Stimulated activated CD8-positive, alpha-beta memory T cell treated with anti-CD3 and anti-CD28 coated beads, Interleukin-12 subunit alpha, Interleukin-12 subunit beta, amount 100 ng/mL, for 24 hours (primary cell): ENCODE results near the gene TTC23L.
"Not testable (repeated sequence)": the region's sequence is repeated elsewhere in the genome, so short reads cannot be mapped to it uniquely, and the experiment has no call there.

ENCODE experiments used
- DNase-seq: peaks from one replicate; pipeline ENCODE4 v3.0.0-alpha.2; 2020; ENCODE audit errors: extremely low read depth

TTC23L gene

DNA sequence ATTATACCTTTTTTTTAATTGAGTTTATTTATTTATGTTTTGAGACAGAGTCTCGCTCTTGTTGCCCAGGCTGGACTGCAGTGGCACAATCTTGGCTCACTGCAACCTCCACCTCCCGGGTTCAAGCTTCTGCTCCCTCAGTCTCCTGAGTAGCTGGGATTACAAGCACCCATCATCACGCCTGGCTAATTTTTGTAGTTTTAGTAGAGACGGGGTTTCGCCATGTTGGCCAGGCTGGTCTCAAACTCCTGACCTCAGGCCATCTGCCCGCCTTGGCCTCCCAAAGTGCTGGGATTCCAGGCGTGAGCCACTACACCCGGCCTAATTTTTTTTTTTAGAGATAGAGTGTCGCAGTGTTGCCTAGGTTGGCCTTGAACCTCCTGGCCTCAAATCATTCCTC, 84.3 kb downstream of the TTC23L start:
- not testable (repeated sequence) for DNase-seq

DNA sequence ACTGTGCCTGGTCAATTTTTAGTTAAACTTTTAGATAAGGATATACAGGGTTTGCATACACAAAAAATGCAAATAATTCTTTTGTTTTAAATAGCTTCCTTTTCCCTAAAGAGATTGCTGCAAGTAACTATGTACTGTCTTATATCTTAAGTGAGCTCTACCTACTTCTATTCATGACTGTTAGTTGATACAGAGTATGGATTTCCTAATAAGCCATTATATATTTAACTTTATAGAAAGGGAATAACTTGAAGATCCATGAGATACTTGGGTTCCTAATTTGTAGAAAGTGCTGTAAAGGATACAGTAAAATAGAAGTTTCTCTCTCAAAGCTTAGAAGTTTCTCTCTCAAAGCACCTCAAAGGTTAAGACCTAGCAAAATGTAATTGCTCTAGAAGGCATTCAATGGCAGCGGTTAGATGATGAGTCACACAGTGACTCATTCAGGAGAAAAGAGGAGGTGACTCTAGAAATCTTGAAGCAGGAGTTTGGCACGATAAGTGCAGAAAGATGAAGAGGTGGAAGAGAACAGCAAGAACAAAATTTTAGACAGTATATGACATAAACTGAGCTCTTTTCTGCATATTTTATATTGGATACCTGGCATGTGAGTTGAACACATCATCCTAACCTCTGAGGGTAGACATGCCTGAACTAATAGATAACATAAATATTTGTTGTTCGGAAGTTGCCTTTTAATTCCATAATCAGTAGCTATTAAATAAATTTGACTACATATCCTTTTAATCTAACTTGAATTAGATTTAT, 84.9 kb downstream of the TTC23L start:
- DNase-seq: no peak

DNA sequence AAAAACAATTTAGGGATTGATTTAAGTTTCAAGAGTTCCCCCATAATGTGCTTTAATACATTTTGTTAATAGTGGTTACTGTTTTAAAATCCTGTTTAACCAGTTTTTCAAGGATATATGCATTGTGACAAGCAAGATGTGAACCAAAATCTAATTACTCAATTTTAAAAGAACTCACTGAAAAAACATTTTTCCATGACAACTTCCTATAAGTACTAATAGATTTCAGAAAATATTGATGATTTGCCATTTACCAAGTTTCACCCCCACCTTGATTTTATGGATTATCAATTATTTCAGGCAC, 85.5 kb downstream of the TTC23L start:
- DNase-seq: no peak

DNA sequence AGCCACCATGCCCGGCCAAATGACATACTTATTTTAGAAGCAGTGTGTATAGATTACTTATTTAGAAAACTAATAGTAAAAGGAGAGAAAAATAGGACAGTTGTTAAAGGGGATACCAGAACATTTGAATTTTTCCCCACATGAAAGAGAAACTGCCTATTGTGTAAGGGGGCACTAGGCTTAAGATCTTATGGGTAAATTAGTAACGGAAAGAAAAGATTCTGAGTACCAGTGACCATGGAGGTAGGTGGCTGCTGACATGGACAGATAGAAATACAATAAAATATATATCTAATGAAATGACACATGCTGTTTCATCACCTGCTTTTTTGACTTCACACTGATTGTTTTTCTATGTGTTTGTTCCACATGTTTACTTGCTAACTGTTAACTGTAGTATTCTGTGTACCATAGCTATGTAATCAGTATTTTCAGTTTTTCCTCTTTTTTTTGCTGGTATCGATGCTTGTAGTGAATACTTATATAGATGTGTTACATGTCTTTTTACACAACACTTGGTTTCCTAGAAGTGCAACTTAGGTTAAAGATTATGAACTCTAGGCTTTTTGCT, 87.4 kb downstream of the TTC23L start:
- no peak for DNase-seq

DNA sequence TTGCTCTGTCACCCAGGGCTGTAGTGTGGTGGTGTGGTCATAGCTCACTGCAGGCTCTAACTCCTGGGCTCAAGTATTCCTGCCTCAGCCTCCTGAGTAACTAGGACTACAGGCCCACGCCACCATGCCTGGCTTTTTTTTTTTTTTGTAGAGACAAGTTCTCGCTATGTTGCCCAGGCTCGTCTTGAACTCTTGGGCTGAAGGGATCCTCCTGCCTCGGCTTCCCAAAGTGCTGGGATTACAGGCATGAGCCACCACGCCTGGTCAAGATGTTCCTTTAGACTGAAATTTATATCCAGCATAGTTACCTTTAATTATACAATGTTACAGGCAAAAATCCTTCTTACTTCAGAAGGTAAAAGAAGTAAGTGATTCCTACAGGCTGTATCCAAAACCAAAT, 88.8 kb downstream of the TTC23L start:
- DNase-seq: no peak

DNA sequence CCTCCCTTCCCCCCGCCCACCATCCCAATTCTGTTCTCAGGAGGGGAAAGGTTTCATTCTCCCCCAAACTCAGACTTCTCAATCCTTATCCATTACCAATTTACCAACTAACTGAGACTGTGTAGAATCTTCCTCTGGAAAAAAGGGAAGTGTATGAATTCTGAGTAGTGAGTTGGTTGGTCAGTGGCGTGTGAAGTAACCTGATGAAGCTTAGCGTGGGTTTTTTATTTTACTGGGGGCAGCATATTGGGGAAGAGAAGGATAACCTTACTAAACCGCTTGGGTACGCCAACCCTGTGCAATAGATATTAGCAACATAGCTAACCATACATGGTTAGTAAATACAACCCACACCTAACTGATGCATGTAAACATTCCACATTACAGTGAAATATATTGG, 89.3 kb downstream of the TTC23L start:
- DNase-seq: no peak

DNA sequence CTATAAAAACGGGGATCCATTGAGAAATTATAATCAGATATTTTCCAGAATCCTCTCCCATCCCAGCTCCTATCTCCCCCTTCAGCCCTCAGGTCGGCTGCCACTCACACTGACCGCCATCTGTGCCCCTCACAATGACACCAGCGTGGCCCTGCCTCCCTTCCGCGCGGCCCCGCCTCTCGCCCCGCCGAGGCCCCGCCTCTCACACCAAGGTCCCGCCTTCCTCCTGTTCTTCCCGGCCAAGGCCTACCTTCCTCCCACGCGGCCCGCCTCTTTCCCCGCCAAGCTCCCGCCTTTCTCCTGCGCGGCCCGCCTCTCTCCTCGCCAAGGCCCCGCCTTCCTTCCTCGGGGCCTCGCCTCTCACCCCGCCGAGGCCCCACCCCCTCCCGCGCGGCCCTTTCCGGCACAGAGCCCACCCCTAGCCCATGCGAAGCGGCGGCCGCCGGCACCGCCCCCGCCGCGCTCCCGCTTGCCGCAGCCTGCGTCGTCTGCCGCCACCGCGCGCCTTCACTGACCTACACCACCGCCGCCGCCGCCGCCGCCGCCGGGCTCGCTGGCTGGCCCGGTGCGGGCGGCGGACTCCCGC, 90.3 kb downstream of the TTC23L start, which contains the start of gene DNAJC21:
Gene DNAJC21, plus strand, starts transcription at position 426 of the 586 bp plus-strand sequence. CDS start 261 bp downstream, outside the sequence.
- DNase-seq: peak; percentile 94

DNA sequence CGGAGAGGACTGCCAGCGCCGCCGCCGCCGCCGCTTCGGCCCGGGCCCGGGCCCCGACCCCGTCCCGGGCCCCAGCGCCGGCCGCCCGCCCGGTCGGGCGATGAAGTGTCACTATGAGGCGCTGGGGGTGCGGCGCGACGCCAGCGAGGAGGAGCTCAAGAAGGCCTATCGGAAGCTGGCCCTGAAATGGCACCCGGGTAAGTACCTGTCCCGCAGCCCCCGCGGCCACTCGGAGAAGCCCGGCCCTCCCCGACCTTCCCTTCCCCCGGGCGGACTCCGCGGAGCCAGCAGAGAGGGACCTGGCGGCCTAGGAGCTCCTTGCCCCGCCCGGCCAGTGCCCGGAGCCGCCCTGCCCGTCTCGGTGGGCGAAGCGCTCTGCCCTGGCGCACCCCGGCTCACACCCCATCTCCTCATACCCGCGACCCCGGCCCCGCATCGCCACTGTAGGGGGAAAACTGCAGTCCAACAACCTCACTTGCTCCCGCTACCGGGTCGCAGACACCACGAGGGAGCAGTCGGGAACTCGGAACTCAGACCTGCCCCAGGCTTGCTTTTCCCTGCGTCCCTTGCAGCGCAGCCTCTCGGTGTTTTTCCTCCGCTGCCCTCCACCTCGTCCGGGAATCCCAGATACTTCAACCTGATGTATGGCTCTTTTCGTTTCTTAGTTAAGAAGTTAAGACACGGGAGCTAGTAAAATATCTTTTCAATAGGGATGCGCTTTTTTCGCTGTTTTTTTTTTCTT, 90.9 kb downstream of the TTC23L start:
- peak; percentile 49 for DNase-seq

DNA sequence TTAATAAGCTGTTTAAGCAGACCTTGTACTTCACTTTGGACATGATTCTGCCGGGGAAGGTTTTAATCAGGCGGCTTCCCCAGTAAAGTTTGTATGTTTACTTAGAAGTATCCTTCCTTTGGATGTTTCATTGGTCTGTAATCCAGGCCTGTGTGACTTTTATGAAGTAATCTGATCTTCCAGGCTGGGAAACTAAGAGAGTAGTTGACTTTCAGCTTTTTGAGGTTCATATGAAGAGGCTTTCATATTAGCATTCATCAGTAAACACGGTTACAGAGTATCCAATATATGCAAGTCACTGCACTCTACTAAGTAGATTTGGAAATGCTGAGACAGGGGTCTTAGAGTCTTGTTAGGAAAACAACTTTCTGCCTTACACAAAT, 91.5 kb downstream of the TTC23L start:
- DNase-seq: no peak

DNA sequence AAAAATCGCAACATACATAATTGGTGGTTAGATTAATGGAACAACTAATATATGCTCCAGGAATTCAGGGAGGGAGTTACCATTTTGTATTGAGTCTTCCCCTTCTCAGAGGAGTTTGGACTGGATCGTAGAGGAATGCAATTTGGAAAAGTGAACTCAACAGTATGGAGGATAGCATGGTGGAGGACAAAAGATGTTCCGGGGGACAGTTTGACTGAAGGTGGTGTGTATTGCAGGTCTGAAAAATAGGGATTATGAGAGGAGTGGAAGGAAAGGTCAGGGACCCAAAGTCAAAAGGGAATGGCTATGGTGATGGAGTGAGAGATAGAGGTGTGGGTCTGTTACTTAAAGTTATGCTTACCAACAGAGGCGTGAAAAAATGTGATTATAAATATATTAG, 91.9 kb downstream of the TTC23L start:
- no peak for DNase-seq

DNA sequence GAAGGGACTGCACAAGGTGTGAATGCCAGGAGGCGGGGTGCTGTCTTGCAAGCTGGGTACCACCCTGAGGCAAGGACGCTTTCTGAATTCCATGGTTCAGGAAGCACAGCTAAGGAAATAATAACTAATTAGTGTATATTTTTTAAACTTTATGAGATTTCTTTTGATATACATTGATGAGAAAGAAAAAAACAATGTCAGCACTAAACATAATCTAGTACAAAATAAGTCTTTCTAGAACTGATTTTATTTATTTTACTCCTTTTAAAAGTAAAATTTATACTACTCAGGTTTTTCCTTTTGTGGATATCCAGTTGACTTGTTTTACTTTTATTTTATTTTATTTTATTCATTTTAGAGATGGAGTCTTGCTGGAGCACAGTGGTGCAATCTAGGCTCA, 94.0 kb downstream of the TTC23L start:
- no peak for DNase-seq

DNA sequence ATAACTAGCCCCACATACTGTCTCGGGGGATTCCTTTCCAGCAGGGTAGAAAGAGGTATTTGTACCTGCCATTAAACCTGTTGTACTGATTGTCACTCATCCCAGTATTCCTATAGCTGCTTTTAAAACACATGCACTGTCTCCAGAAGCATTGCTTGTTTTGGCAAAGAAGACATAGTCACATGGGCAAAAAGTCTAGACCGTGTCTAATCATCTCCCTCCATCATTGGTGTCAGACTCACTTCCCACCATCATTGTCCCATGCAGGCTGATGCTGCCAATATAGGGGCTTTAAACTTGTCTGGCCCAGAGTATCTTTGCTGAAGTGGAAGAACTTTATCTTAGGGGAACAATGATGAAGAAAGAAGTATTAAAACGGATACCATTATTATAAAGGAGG, 103.0 kb downstream of the TTC23L start:
- DNase-seq: no peak

DNA sequence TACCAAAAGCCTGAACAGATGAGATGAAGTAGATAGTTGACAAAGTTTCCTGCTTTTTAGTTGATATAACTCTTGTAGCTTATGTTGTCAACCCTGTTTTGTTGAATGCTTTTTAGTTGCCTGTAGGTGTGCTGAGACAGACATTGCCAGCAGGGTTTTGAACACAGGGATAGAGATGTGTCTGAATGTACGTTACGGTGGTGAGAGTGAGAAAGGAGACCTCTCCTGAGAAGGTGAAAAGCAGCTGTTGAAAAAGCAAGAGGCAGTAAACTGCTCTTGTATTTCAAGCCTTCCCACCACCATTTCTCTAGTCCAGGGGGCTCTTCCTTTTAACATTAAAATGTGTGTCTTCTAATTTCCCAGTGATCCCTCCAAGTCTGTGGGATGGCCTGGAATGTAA, 105.1 kb downstream of the TTC23L start:
- DNase-seq: no peak

DNA sequence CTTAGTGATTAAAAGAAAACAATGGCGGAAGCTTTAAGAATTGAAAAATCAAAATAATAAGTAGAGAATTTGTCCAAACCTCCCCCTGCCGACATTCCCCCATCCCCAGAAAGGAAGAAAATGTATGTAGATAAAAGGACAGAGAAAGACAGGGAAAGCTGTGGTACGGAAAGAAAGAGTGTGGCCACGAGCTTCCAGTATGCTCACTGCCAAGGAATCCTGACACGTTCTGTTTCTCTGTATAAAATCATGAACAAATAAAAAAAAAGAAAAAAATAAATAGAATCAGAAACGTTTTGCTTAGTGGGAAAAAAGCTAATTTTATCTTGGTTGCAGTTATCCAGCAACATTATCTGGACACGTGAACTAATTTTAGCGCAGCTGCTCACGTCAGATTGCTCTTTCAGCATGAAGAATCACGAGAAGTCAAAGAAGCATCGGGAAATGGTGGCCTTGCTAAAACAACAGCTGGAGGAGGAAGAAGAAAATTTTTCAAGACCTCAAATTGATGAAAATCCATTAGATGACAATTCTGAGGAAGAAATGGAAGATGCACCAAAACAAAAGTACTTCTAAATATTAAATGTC, 105.6 kb downstream of the TTC23L start:
- no peak for DNase-seq
